HG03139 (cell line): Measurements from ENCODE around the gene FAU.

Experiments used
- ATAC-seq: cut with Tn5 transposase; IDR thresholded peaks from one replicate; pipeline ENCODE4 v1.9.1; 2021; ENCODE audit not compliant: unreplicated experiment

Gene FAU

GRCh38 chr11:65136515-65137096, 14.7 kb upstream of the FAU start:
- no peak for ATAC-seq

- no peak for ATAC-seq
Observed at GRCh38 chr11:65135633-65136145, 13.8 kb upstream of the FAU start.

- ATAC-seq = peak; percentile 55
Observed at GRCh38 chr11:65134952-65135632, 13.2 kb upstream of the FAU start.

- peak; percentile 37 for ATAC-seq
Observed at GRCh38 chr11:65134240-65134951, 12.5 kb upstream of the FAU start, which contains the start of gene SYVN1. TSS of gene SYVN1 (minus strand) at chr11:65134519. CDS start at chr11:65133601, 918 bp downstream.

- ATAC-seq = no peak
Observed at GRCh38 chr11:65133724-65134123, 11.8 kb upstream of the FAU start.

GRCh38 chr11:65132988-65133700, 11.2 kb upstream of the FAU start:
- ATAC-seq = no peak

GRCh38 chr11:65132238-65132987, 10.5 kb upstream of the FAU start:
- peak; percentile 37 for ATAC-seq

GRCh38 chr11:65131895-65132237, 9.9 kb upstream of the FAU start:
- ATAC-seq = no peak

- ATAC-seq = no peak
Observed at GRCh38 chr11:65131417-65131776, 9.5 kb upstream of the FAU start.

GRCh38 chr11:65130631-65131416, 8.9 kb upstream of the FAU start:
- no peak for ATAC-seq

GRCh38 chr11:65129649-65130441, 7.9 kb upstream of the FAU start:
- ATAC-seq = no peak

GRCh38 chr11:65128182-65129145, 6.5 kb upstream of the FAU start:
- ATAC-seq = no peak

- ATAC-seq = no peak
Observed at GRCh38 chr11:65127473-65128181, 5.7 kb upstream of the FAU start.

GRCh38 chr11:65126624-65127274, 4.8 kb upstream of the FAU start:
- ATAC-seq = no peak

GRCh38 chr11:65125197-65126056, 3.5 kb upstream of the FAU start:
- ATAC-seq = no peak
